Activated CD4-positive, alpha-beta T cell treated with anti-CD3 and anti-CD28 coated beads, Interleukin-2, amount 10 ng/mL, durations not matched to agents 7 days and 5 days (primary cell): Measurements from ENCODE around the gene PNRC1. TPM values are rescaled to one million over a fixed set of nuclear protein-coding genes. Genes with fewer than 3 reads are reported as not detected.
"Not testable (repeated sequence)": the region's sequence is repeated elsewhere in the genome, so short reads cannot be mapped to it uniquely, and the experiment has no call there.

Source experiments
- CTCF ChIA-PET: fragments of 350-600 bp; sonication (Branson Sonifier 250); formaldehyde crosslinking; loops from one replicate; lab custom pipeline; 2021; ENCODE audit warnings: antibody characterized with exemption; lab: Charles Lee
- POLR2A ChIA-PET: fragments of 350-600 bp; sonication (Branson Sonifier 250); formaldehyde crosslinking; loops from one replicate; lab custom pipeline; 2021; ENCODE audit warnings: antibody characterized with exemption; lab: Charles Lee
- DNase-seq: peaks from one replicate; pipeline ENCODE4 v3.0.0-alpha.2; 2020
- H3K27ac Mint-ChIP-seq: one replicate; pipeline ENCODE4 v1.8.0; 2021; ENCODE audit warnings: mild to moderate bottlenecking, moderate library complexity, mixed read lengths
- H3K27me3 Mint-ChIP-seq: one replicate; pipeline ENCODE4 v1.8.0; 2021; ENCODE audit warnings: mixed read lengths
- H3K36me3 Mint-ChIP-seq: one replicate; pipeline ENCODE4 v1.8.0; 2021; ENCODE audit warnings: low read depth, mixed read lengths
- H3K4me1 Mint-ChIP-seq: one replicate; pipeline ENCODE4 v1.8.0; 2021; ENCODE audit warnings: mixed read lengths
- H3K4me3 Mint-ChIP-seq: one replicate; pipeline ENCODE4 v1.8.0; 2021; ENCODE audit warnings: mild to moderate bottlenecking, moderate library complexity, mixed read lengths
- H3K9me3 Mint-ChIP-seq: one replicate; pipeline ENCODE4 v1.8.0; 2021; ENCODE audit warnings: mixed read lengths
- total RNA-seq, 2 experiments: library from RNA; stranded (reverse); gene quantifications; one replicate each; pipeline ENCODE4 v1.2.3, GENCODE V29; 2021

The PNRC1 gene
- total RNA-seq, 2 experiments from 2014 or later = 95.0 to 111 TPM

DNA sequence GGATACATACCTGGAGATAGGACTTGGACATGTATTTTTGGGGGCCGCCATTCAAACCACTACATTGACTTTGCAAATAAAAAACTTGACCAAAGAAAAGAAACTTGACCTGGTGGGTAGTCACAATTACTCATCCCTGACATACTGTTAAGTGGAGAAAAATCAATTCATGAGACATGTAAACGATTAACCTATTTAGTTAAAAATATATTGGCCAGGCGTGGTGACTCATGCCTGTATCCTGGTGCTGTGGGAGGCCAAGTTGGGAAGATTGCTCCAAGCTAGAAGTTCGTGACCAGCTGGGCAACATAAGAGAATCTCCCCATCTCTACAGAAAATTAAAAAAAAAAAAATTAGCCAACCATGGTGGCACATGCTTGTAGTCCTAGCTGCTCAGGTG, 39.8 kb downstream of the PNRC1 start:
- CTCF ChIA-PET = no interaction called here
- H3K4me1 Mint-ChIP-seq = peaks cover 8% of the 10 kb centered on the region
- no peaks in the 10 kb centered on the region for H3K36me3 Mint-ChIP-seq

DNA sequence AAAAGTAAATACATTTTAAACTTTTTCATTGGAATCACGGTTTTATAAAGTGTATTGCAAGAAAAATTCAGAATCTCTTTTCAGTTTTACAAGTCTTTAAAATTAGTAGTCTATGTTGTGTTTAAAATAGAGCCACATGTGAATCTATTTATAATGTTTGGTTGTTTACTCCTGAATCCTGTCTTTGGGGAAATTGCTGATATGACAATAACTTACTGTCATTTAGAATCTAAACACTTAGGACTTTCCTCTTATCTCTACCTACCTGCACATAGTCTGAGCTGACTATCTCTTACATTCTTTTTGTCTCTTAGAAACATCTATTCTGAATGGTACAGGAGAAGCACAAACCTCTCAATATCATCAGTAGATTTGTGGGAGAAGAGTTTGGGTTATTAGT, 41.4 kb downstream of the PNRC1 start:
- POLR2A ChIA-PET = no interaction called here
- DNase-seq = no peak
- no peaks in the 10 kb centered on the region for H3K9me3 Mint-ChIP-seq
- CTCF ChIA-PET = interaction anchor here (1.0 to 1.3 kb wide), 3 partner anchors 8 to 162 kb away, joined by 3 to 4 read pairs (median 4); no protein-coding TSS in a partner anchor
- peaks cover 6% of the 10 kb centered on the region for H3K4me1 Mint-ChIP-seq
- no peak overlapping the region for H3K27ac Mint-ChIP-seq
- peaks cover 28% of the 10 kb centered on the region for H3K27me3 Mint-ChIP-seq
- no peaks in the 10 kb centered on the region for H3K36me3 Mint-ChIP-seq
- no peak overlapping the region for H3K4me3 Mint-ChIP-seq

More for the DNA sequence above, 39.8 kb downstream of the PNRC1 start:
- no peak for DNase-seq
- Mint-ChIP-seq H3K27me3 (peaks cover 38% of the 10 kb centered on the region), H3K9me3 (no peaks in the 10 kb centered on the region), H3K27ac (no peak overlapping the region), H3K4me3 (no peak overlapping the region)
- POLR2A ChIA-PET = no interaction called here

DNA sequence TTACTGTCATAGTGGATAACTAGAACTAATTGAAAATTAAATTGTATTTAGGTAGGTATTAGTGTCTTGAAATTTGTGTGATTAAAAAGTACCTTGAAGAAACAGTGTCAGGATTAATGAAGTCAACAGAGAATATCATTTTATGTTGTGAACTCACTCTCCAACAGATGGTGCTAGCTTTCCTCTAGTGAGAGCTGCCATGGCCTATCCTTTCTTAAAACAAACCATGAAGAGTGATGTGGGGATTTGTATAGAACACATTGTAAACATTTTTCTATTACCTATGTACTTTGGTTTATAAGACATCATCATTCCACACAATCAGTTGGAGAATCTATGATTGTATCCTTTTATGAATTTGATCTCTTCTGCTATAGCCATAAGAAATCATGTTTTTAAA, 42.1 kb downstream of the PNRC1 start:
- CTCF ChIA-PET = interaction anchor here (0.9 to 1.3 kb wide), 3 partner anchors 9 to 161 kb away, joined by 3 to 4 read pairs (median 4); no protein-coding TSS in a partner anchor
- no peaks in the 10 kb centered on the region for H3K9me3 Mint-ChIP-seq
- no peak overlapping the region for H3K27ac Mint-ChIP-seq
- POLR2A ChIA-PET = no interaction called here
- H3K4me1 Mint-ChIP-seq = peaks cover 2% of the 10 kb centered on the region
- H3K27me3 Mint-ChIP-seq = peaks cover 24% of the 10 kb centered on the region
- no peak overlapping the region for H3K4me3 Mint-ChIP-seq
- DNase-seq = no peak
- H3K36me3 Mint-ChIP-seq = no peaks in the 10 kb centered on the region

DNA sequence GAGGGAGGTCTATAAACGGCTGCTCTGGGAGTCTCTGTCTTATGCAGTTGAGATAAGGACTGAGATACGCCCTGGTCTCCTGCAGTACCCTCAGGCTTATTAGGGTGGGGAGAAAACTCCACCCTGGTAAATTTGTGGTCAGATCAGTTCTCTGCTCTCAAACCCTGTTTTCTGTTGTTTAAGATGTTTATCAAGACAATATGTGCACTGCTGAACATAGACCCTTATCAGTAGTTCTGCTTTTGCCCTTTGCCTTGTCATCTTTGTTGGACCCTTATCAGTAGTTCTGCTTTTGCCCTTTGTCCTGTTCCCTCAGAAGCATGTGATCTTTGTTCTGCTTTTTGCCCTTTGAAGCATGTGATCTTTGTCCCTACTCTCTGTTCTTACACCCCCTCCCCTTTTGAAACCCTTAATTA, 47.7 kb downstream of the PNRC1 start:
- H3K27me3 Mint-ChIP-seq, H3K27ac Mint-ChIP-seq, CTCF ChIA-PET, H3K36me3 Mint-ChIP-seq, POLR2A ChIA-PET, H3K4me3 Mint-ChIP-seq, DNase-seq, H3K4me1 Mint-ChIP-seq, H3K9me3 Mint-ChIP-seq: not testable (repeated sequence)

DNA sequence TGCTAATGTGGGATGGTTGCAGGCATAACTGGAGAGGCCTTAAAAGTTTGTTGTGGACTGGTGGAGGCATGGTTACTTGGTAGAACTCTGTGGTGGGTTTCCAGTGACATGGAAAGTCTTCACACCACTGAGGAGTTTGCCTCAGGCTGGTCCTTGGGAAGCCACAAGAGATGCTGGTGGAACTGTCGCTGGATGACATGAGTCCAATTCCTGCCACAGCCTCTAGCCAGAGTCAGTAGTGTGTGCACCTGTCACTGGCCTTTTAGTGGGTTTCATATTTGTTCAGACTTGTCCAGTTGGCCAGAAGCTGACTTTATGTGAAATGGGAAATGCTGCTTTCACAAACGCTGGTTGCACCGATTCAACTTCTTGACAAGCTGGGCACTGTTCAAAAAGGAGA, 51.0 kb downstream of the PNRC1 start:
- no peaks in the 10 kb centered on the region for H3K36me3 Mint-ChIP-seq
- CTCF ChIA-PET = interaction anchor here (1.0 to 1.4 kb wide), 3 partner anchors 9 to 13 kb away, joined by 3 to 4 read pairs (median 3); no protein-coding TSS in a partner anchor
- H3K27me3 Mint-ChIP-seq = no peaks in the 10 kb centered on the region

DNA sequence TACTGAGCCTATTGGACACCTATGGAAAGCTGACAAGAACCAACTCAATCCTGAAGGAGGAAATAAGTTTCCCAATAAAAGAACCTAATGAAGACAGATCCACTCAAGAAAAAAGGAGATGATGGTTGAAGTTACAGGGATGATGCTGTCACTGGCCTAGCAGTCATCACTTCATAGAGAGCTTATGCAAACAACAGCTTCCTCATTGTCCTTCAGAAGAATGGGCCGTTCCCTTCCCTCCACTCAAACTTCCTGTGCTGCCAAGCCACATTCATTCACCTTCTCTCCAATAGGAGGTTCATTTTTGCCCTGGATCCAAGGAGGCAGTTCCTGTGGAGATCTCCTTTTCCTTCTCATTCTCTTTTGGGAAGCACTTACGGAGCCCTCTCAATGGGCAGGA, 51.5 kb downstream of the PNRC1 start:
- H3K4me1 Mint-ChIP-seq = no peaks in the 10 kb centered on the region
- POLR2A ChIA-PET = interaction anchor here (0.7 kb wide), 1 partner anchor 12 kb away, joined by 3 read pairs; no protein-coding TSS in a partner anchor
- DNase-seq = no peak
- no peaks in the 10 kb centered on the region for H3K36me3 Mint-ChIP-seq
- no peak overlapping the region for H3K27ac Mint-ChIP-seq
- peaks cover 4% of the 10 kb centered on the region for H3K9me3 Mint-ChIP-seq
- H3K4me3 Mint-ChIP-seq = no peak overlapping the region
- no peaks in the 10 kb centered on the region for H3K27me3 Mint-ChIP-seq
- CTCF ChIA-PET = interaction anchor here (1.0 to 1.5 kb wide), 3 partner anchors 9 to 13 kb away, joined by 3 to 4 read pairs (median 4); no protein-coding TSS in a partner anchor

More for the DNA sequence above, 51.0 kb downstream of the PNRC1 start:
- Mint-ChIP-seq H3K27ac (no peak overlapping the region), H3K4me3 (no peak overlapping the region), H3K4me1 (no peaks in the 10 kb centered on the region), H3K9me3 (peaks cover 4% of the 10 kb centered on the region)
- no peak for DNase-seq
- POLR2A ChIA-PET = interaction anchor here (0.7 kb wide), 1 partner anchor 13 kb away, joined by 3 read pairs; no protein-coding TSS in a partner anchor

DNA sequence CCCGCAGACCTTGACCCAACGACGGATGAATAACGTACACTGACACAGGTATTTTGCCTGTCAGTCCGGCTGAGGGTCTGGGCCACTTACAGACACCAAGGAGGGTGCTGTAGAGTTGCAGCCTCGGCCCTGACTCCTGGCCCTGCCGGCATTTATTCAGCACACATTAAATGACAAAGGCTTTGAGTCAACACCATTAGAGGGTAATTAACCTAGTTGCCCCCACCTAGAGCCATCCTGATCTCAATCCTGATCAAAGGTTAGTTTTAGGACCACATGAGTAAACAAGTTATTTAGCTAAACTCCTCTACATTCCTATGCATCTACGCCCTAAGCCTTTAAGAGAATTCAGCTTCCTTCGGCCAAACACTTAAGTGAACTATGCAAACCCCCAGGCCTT, 53.4 kb downstream of the PNRC1 start:
- no peak overlapping the region for H3K27ac Mint-ChIP-seq
- H3K27me3 Mint-ChIP-seq = no peaks in the 10 kb centered on the region
- ChIA-PET CTCF (interaction anchor here (0.8 to 1.2 kb wide), 2 partner anchors 11 to 15 kb away, joined by 3 to 4 read pairs; no protein-coding TSS in a partner anchor), POLR2A (interaction anchor here (0.6 kb wide), 1 partner anchor 674 kb away, joined by 6 read pairs; no protein-coding TSS in a partner anchor)
- H3K4me1 Mint-ChIP-seq = no peaks in the 10 kb centered on the region
- no peak overlapping the region for H3K4me3 Mint-ChIP-seq
- no peak for DNase-seq
- H3K36me3 Mint-ChIP-seq = no peaks in the 10 kb centered on the region
- no peaks in the 10 kb centered on the region for H3K9me3 Mint-ChIP-seq

DNA sequence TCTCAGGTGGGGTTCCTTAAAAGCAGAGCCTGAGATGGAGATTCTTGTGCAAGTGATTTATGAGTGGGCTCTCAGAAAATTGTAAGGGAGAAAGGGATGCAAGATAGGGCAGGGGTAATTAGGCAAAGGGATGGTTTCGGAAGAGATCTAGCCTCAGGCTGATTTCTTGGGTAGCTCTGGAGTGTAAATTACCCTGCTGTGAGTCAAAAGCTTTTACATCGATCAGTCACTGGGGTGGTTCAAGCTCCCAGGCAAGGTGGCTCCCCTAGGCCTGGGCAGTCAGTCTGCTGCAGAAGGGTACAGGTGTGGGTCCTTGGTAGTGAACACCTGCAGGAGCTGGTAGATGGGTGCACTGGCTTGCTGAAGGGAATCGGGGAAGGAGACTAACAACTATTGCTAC, 54.2 kb downstream of the PNRC1 start:
- H3K4me3 Mint-ChIP-seq = no peak overlapping the region
- no peaks in the 10 kb centered on the region for H3K36me3 Mint-ChIP-seq
- no peak for DNase-seq
- H3K9me3 Mint-ChIP-seq = no peaks in the 10 kb centered on the region
- no peaks in the 10 kb centered on the region for H3K4me1 Mint-ChIP-seq
- H3K27me3 Mint-ChIP-seq = no peaks in the 10 kb centered on the region
- ChIA-PET CTCF (interaction anchor here (0.6 kb wide), 1 partner anchor 101 kb away, joined by 3 read pairs; no protein-coding TSS in a partner anchor), POLR2A (interaction anchor here (0.6 kb wide), 1 partner anchor 673 kb away, joined by 6 read pairs; no protein-coding TSS in a partner anchor)
- H3K27ac Mint-ChIP-seq = no peak overlapping the region

Other genes with a start within 250 kb of the PNRC1 start
- 10 to 100 TPM; 18.9 to 21.3 TPM for gene RNGTT, start 117.1 kb upstream of the PNRC1 start, total RNA-seq
- not detected for gene SRSF12, start 37.3 kb downstream of the PNRC1 start, total RNA-seq
- 10 to 100 TPM; 15.5 to 17.4 TPM for gene PM20D2, start 65.3 kb downstream of the PNRC1 start, total RNA-seq
- gene GABRR1, start 136.6 kb downstream of the PNRC1 start, total RNA-seq = not detected
- gene GABRR2, start 234.5 kb downstream of the PNRC1 start, total RNA-seq = under 1 TPM; 0.30 to 0.77 TPM